GM12873 (cell line): Measurements from ENCODE around the gene HS6ST2.

Experiments used
- TF ChIP-seq, protein P1 (sequence below): IDR thresholded peaks from 2 replicates; pipeline ENCODE4 v1.5.1; 2012; ENCODE audit warnings: low read depth, mild to moderate bottlenecking, moderate library complexity, low read length, control low read depth; ENCODE audit not compliant: insufficient read depth; ENCODE audit errors: missing control alignments

The HS6ST2 gene

DNA sequence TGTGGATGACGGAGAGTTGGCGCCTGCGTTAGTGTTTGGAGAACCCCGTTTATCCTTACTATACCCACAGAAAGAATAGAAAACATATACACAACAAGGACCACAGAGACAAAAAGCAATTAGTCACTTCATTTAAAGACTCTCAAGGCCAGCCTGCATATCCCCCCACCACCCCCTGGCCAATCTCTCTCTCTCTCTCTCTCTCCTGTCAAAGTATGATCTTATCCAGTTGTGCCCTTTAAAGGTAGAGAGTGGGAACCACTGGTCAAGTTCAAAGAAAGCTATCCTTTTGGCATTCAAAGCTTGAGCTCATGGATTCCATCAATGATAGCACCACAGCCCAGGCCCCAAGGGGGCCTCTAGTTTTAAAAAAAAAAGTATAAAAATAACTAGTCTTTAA is 289.3 kb downstream of the HS6ST2 start:
- TF ChIP-seq, protein P1, sequence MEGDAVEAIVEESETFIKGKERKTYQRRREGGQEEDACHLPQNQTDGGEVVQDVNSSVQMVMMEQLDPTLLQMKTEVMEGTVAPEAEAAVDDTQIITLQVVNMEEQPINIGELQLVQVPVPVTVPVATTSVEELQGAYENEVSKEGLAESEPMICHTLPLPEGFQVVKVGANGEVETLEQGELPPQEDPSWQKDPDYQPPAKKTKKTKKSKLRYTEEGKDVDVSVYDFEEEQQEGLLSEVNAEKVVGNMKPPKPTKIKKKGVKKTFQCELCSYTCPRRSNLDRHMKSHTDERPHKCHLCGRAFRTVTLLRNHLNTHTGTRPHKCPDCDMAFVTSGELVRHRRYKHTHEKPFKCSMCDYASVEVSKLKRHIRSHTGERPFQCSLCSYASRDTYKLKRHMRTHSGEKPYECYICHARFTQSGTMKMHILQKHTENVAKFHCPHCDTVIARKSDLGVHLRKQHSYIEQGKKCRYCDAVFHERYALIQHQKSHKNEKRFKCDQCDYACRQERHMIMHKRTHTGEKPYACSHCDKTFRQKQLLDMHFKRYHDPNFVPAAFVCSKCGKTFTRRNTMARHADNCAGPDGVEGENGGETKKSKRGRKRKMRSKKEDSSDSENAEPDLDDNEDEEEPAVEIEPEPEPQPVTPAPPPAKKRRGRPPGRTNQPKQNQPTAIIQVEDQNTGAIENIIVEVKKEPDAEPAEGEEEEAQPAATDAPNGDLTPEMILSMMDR, result no peak

DNA sequence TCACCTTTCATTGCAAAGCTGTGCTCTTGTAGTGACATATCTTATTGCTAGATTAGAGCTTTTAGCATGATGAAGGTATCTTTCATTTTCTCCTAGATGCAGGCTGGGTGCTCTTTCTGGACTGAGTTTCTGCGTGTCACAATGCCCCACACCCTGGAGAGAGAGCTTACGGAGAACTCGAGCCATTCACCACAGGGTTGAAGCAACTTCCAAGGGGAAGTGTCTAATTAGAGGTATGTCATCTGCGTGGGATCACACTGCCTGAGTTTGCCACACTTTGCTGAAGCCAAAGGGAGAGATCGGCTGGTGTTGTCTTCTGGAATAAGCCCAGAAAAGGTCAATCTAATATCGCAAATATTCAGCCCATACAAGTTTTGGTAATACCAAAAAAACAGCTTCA is 290.3 kb downstream of the HS6ST2 start:
- TF ChIP-seq, protein P1, result no peak

- TF ChIP-seq, protein P1, result no peak
Measured at GRCh38 chrX:132665676-132666075, 292.8 kb downstream of the HS6ST2 start.

DNA sequence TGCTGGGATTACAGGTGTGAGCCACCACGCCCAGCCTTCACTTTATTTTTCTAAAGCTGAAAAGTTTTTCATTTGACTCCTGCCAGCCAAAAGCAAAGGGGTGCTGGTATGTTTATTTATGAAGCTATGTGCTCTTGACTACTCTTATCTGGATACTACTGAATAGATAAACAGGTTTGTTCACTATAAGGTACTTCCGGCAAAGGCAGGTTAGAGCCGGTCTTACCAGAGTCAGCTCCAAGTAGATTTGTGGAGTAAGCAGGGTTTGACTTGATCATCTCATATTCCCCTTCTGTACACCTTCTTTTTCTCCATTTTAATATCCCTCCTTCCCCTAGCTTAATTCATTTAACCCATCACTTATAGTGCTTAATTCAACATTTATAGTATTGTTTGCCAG is 294.2 kb downstream of the HS6ST2 start:
- TF ChIP-seq, protein P1, result no peak

DNA sequence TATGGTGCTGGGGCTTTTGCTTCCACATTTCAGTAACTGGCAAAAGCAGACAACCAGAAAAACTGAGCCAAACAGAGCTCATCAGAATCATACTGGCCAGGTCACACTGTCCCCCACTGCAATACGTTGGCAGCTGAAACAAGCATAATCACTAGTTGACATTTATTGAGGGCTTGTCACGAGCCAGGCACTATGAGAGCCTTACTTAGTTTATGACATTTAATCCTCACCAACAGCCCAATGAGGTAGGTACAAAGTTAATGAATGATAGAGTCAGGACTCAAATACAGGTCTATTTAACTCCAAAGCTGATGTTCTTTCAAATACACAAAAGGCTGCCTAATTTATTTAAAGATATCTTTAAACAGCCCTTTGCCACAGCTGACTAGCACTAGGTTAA is 295.6 kb downstream of the HS6ST2 start:
- TF ChIP-seq, protein P1, result no peak

DNA sequence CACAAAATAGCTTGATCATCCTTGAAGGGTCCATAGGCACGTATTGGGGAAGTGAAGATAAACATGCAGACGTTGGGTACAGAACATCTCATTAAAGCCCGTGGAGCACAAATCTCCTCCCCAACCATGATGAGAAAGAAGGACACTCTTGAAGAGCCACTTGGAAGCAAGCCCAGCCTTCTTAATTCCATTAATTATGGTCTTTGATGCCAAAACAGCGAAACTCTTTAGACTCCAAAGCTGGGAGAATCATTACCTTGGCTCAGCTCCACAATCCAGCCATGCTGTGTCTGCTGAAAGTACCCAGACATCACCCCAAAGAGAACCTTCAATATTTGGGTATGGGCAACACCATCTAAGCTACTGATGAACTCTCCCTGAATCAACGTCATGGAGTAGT is 300.6 kb downstream of the HS6ST2 start:
- TF ChIP-seq, protein P1, result no peak

DNA sequence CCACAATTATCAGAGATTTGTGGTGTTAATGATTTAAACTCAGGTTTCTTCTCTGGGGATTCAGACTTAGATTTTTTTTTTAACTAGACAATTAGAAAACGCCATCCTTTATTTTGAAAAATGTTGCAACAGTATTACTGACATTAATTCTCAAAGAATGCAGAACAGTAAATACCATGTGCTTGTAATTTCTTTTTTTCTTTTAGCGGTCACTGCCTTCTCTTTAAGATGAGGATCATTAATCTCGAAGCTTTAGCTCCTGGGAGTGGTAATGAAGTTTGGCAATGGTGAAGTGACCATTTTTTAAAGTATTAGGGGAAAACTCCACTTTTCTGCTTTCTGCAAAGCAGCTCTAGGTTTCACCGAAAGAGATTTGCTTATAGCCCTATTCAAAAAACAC is 305.6 kb downstream of the HS6ST2 start:
- TF ChIP-seq, protein P1, result no peak
